CMK (cell line): Measurements from ENCODE around the gene RAPGEF1.
"Not testable (repeated sequence)": the region's sequence is repeated elsewhere in the genome, so short reads cannot be mapped to it uniquely, and the experiment has no call there.

Experiments used
- DNase-seq: peaks from one replicate; pipeline ENCODE4 v3.0.0-alpha.2; 2010; ENCODE audit warnings: low read depth

RAPGEF1 gene

GRCh38 chr9:131670247-131671132 is 69.4 kb downstream of the RAPGEF1 start:
- DNase-seq, result no peak

DNA sequence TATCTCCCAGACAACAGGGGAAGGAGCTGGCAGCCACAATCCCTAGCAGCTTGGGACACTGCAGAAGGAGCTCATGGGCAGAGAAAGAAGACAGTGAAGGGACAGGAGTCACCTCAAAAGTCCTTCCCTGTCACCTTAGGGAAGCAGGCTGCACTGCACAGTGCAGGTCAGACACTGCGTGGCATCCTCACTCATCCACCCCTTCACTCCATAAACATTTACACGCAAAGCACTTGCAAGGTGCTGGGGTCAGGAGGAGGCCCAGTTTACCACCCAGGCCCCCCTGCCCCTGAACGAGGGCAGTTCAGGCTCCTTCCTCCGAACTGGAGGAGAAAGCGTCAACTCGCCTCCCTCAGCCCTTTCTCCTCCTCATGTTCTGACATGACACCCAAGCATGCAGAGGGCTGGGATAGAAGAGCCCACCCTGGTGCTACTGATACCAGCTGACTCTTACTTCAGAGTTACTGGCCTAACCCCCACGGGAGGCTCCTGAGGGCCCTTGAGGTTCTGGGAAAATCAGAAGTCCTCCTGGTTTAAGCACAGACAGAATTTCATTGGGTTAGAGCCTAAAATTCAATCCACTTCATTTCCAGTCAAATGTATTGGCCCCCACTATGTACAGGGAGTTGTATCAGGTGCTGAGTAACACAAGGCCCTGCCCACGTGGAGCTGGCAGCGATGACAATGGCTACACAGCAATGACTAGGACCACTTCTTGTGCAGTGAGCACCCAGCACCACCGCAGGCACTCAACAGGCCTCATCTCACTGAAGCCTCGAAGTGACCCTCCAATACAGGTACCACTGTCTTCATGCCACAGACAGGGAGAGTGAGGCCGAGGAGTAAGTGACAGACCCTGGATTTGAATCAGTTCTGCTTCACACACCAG is 70.4 kb downstream of the RAPGEF1 start:
- DNase-seq, result no peak

DNA sequence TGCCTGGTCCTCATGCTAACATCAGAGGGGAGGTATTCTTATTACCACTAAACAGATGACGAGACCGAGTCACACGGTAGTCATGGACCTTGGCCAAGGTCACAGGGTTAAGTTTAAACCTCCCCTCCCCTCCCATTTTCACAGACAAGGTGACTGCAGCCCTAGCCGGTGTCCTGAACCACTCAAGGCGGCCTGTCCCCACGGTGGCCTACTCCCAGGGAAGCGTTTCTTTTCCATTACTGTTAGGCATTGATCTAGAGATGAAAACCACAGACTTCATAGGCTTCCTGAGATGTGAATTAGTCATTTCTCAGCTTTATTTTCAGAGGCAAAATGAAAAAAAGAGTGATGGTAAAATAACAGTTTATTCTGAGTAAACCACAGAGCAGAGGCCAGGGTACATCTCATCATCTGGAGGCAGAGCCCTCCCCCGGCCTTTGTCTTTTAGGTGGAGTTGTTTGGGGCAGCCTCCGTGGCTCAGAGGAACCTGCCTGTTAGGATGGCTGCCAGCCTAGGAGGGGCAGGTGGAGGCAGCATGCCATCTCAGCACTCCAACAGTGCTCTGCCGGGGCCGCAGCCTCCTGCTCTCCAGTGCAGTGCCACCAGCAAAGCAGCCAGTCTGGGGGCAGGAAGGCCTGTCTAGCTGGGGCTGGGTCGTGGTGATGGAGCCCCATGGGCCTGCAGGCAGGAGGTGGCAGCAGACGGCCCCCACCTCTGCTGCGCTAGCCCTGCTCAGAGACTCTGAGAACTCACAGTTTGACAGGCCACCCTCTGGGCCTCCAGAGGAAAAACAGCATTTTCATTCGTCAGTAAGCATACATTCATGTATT is 71.2 kb downstream of the RAPGEF1 start:
- no peak for DNase-seq

- no peak for DNase-seq
Measured at GRCh38 chr9:131668057-131668438, 71.8 kb downstream of the RAPGEF1 start.

DNA sequence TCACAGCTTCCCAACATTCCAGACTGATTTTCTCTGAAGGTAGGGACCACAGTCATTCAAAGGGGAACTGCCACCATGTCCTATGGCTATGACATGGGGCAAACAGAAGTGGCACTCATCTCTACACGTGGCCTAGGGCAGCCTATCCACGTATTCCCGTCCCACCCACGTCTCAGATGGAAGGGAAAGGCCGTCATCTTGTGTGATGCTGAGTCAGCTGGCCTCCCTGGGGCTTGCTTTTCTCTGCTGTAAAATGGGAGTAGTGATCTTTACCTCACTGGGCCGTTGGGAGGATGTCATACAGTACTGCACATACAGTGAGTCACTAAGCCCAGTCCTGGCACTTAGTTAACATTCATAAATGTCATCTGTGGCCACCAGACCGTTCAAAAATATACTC is 72.3 kb downstream of the RAPGEF1 start:
- DNase-seq, result no peak

- DNase-seq, result no peak
Measured at GRCh38 chr9:131666774-131667173, 73.1 kb downstream of the RAPGEF1 start.

GRCh38 chr9:131666029-131666428 is 73.8 kb downstream of the RAPGEF1 start:
- no peak for DNase-seq

- DNase-seq, result no peak
Measured at GRCh38 chr9:131663288-131663687, 76.6 kb downstream of the RAPGEF1 start.

GRCh38 chr9:131662289-131662621 is 77.6 kb downstream of the RAPGEF1 start:
- DNase-seq, result not testable (repeated sequence)

DNA sequence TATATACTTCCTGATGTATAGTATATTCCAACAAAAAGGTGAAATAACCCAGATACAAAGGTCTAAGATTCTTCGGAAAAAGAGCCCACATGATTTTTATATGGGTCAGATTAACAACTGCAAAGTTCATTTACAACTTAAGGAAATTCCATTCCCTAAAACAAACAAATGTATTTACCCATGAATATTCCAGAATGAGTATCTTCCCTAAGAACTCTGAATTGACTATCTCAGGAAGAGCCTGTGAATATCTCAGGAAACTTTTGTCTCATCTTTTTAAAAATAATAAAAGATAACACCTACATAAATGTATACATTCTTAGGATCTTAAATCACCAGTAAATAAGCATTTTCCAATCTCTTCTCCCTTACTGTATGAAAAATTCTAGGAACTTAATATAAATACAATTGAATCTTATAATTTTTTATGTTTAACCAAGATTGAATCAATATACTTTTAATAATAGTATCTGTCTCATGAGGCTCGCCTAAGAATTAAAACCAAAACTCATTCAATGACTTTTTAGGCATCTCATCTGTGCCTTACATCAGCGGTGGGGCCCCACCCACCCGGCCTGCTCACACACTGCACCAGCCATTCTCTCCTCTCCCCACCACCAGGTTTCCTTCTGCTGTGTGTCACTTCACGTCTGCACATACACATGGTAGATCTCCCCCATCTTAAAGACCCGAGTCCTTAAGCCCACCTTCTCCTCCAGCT is 78.1 kb downstream of the RAPGEF1 start:
- no peak for DNase-seq

DNA sequence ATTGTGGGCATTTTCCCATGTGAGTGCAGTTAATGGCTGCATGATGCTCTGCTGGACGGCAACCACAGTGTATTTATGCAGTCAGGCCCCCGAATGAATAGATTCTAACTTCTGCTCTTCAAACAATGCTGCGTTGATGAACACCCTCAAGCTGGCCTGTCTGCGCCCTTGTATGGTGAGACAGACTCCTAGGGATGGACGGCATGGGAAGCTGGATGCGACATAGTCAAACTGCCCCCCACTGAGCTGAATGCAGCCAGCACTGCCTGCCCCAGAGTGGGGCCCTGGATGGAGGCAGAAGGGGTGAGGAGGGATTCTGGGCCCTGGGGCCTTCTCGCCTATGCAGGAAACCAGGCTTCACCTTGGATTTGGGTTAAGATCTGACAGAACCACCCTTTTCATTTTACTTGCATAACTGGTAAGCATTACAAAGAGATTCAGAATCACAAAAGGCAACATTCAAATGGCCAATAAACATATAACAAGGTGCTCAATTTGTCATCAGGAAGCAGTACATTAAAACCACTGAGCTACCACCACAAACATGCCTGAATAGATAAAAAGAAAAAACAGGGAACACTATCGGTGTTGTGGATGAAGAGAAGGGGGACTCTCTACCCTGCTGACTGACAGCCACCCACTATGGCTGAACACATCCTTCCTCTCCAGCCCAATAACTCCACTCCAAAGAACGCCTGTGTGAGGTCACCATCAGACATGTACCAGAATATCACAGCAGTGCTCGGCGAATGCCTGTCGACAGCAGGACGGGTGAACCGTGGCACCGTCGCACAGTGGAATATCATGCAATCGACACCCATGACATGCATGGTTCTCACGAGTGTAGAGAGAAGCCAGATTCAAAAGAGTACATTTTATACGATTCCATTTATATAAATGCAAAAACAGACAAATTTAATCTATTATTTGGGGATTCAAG is 79.1 kb downstream of the RAPGEF1 start:
- no peak for DNase-seq

- DNase-seq, result no peak
Measured at GRCh38 chr9:131658377-131659129, 81.3 kb downstream of the RAPGEF1 start.

GRCh38 chr9:131657940-131658339 is 81.9 kb downstream of the RAPGEF1 start:
- no peak for DNase-seq

DNA sequence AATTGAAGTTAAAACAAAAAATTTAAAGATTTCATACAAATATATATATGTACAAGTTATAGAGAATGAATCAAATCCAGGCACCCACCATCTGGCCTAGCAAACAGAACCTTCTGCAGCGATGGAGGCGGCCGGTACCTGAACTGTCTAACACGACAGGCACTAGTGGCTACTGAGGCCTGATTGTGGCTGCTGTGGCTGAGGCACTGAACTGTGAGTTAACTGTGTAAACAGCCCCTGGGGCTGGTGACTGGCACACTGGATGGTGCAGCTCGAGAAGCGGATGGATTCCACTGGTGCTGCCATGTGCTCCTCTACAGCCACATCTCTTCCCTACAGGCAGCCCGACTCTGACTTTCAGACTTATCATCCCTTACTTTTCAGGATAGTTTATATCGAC is 82.4 kb downstream of the RAPGEF1 start:
- DNase-seq, result no peak

DNA sequence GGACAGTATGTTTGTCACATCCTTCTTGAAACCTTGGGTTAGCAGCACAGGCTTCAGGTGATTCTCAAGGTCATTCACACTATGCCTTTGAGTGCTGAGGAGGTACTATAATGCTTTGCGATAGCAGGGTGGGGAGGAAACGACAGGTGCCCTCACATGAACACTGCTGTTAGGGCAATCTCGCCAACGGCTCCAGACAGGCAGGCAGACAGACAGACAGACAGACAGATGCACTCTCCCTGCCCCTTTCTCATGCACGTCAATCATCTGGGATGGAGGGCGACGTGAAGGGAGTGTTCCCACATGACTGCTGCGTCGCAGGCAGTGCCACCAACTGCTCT is 82.9 kb downstream of the RAPGEF1 start:
- DNase-seq, result no peak

DNA sequence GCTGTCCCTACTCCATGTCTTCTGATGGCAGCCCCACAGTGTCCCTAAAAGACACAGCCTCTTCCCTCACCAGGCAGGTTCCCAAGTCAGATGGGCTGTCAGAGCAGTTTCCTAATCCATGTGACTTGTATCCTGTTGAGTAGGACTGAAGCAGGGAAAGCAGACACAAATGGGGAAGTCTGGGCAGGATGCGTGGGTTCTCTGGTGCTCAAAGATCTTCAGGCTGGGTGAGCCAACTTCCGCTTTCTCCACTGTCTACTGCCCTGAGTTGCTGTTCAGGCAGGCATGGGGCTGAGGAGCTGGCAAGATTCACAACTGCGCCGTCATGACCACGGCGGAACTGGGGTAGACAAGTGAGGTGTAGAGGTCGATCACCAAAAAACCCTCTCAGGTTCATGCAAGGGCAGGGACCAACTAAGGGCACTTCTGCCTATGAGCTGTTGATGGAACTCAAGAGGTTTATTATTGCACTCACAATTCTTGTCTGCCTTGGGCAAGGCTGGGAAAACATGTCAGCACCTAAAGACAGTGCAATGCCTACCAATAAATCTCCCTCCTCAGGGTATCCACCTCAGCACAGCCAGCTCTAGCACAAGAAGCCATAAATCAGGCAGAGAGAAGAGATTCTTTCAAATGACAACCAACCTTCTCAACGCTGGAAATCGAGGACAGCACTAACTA is 83.4 kb downstream of the RAPGEF1 start:
- DNase-seq, result peak; percentile 89

- DNase-seq, result not testable (repeated sequence)
Measured at GRCh38 chr9:131654369-131654768, 85.5 kb downstream of the RAPGEF1 start.

DNA sequence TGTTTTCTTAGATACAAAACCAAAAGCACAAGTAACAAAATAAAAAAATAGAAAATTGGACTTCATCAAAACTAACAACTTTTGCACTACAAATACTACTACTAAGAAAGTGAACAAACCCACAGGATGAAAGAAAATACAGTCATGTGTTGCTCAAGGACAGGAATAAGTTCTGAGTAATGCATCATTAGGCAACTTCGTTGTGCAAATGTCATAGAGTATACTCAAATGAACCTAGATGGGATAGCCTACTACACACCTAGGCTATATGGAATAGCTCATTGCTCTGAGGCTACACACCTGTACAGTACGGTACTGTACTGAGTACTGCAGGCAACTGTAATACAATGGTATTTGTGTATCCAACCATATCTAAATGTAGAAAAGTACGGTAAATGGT is 88.3 kb downstream of the RAPGEF1 start:
- no peak for DNase-seq

GRCh38 chr9:131651160-131651559 is 88.7 kb downstream of the RAPGEF1 start:
- DNase-seq, result no peak
